ENCODE data around the gene GALNT2.

The GALNT2 gene

GRCh38 chr1:230102046-230102445 lies 35.0 kb downstream of the GALNT2 start:
- TF ChIP-seq ZNF274 (IDR thresholded peaks at IDR 0.05; ENCODE audit: low read depth, low read length), result no peak
- H3K4me3 ChIP-seq (ENCODE audit: low read length), result no peak overlapping the region

GRCh38 chr1:230102472-230102871 lies 35.4 kb downstream of the GALNT2 start:
- TF ChIP-seq ZNF274 (IDR thresholded peaks at IDR 0.05; ENCODE audit: low read depth, low read length), result no peak
- no peak overlapping the region for H3K4me3 ChIP-seq (ENCODE audit: low read length)

- no peak overlapping the region for H3K4me3 ChIP-seq (ENCODE audit: low read length)
- TF ChIP-seq ZNF274 (IDR thresholded peaks at IDR 0.05; ENCODE audit: low read depth, low read length), result no peak
These were observed 36.5 kb downstream of the GALNT2 start for GRCh38 chr1:230103306-230104173.

- no peak overlapping the region; the same call in 1 of the 2 replicates for H3K4me3 ChIP-seq (ENCODE audit: low read length)
- TF ChIP-seq ZNF274 (IDR thresholded peaks at IDR 0.05; ENCODE audit: low read depth, low read length), result no peak
These were observed 37.6 kb downstream of the GALNT2 start for GRCh38 chr1:230104395-230105244.

- no peak for TF ChIP-seq ZNF274 (IDR thresholded peaks at IDR 0.05; ENCODE audit: low read depth, low read length)
- peak overlapping the region; percentile 2; the same call in 1 of the 2 replicates for H3K4me3 ChIP-seq (ENCODE audit: low read length)
These were observed 38.3 kb downstream of the GALNT2 start for GRCh38 chr1:230105245-230105753.

GRCh38 chr1:230105754-230106625 lies 39.0 kb downstream of the GALNT2 start:
- H3K4me3 ChIP-seq (ENCODE audit: low read length), result peak overlapping the region; percentile 27; the same call in 1 of the 2 replicates

GRCh38 chr1:230107941-230108340 lies 40.9 kb downstream of the GALNT2 start:
- no peak for TF ChIP-seq ZNF274 (IDR thresholded peaks at IDR 0.05; ENCODE audit: low read depth, low read length)
- H3K4me3 ChIP-seq (ENCODE audit: low read length), result no peak overlapping the region

More at GRCh38 chr1:230105754-230106625, 39.0 kb downstream of the GALNT2 start:
- TF ChIP-seq ZNF274 (IDR thresholded peaks at IDR 0.05; ENCODE audit: low read depth, low read length), result no peak

GRCh38 chr1:230108580-230108979 lies 41.5 kb downstream of the GALNT2 start:
- no peak for TF ChIP-seq ZNF274 (IDR thresholded peaks at IDR 0.05; ENCODE audit: low read depth, low read length)
- no peak overlapping the region for H3K4me3 ChIP-seq (ENCODE audit: low read length)

- TF ChIP-seq ZNF274 (IDR thresholded peaks at IDR 0.05; ENCODE audit: low read depth, low read length), result no peak
- H3K4me3 ChIP-seq (ENCODE audit: low read length), result no peak overlapping the region; the same call in 1 of the 2 replicates
These were observed 42.0 kb downstream of the GALNT2 start for GRCh38 chr1:230109066-230109465.

- TF ChIP-seq ZNF274 (IDR thresholded peaks at IDR 0.05; ENCODE audit: low read depth, low read length), result no peak
- H3K4me3 ChIP-seq (ENCODE audit: low read length), result no peak overlapping the region
These were observed 43.0 kb downstream of the GALNT2 start for GRCh38 chr1:230109895-230110667.

GRCh38 chr1:230110971-230111370 lies 43.9 kb downstream of the GALNT2 start:
- no peak for TF ChIP-seq ZNF274 (IDR thresholded peaks at IDR 0.05; ENCODE audit: low read depth, low read length)
- H3K4me3 ChIP-seq (ENCODE audit: low read length), result no peak overlapping the region

GRCh38 chr1:230112131-230112701 lies 45.2 kb downstream of the GALNT2 start:
- H3K4me3 ChIP-seq (ENCODE audit: low read length), result no peak overlapping the region
- no peak for TF ChIP-seq ZNF274 (IDR thresholded peaks at IDR 0.05; ENCODE audit: low read depth, low read length)

Data from GM08714 (cell line).